ENCODE data around the gene HPSE2. TPM values are rescaled to one million over a fixed set of nuclear protein-coding genes. Genes with fewer than 3 reads are reported as not detected.

HPSE2 gene
- total and polyA plus RNA-seq, 2 of the 13 experiments (the other 11 are each of a cell fraction or from before 2014, with no cell fraction given): 0.01 TPM; not detected in 1

DNA sequence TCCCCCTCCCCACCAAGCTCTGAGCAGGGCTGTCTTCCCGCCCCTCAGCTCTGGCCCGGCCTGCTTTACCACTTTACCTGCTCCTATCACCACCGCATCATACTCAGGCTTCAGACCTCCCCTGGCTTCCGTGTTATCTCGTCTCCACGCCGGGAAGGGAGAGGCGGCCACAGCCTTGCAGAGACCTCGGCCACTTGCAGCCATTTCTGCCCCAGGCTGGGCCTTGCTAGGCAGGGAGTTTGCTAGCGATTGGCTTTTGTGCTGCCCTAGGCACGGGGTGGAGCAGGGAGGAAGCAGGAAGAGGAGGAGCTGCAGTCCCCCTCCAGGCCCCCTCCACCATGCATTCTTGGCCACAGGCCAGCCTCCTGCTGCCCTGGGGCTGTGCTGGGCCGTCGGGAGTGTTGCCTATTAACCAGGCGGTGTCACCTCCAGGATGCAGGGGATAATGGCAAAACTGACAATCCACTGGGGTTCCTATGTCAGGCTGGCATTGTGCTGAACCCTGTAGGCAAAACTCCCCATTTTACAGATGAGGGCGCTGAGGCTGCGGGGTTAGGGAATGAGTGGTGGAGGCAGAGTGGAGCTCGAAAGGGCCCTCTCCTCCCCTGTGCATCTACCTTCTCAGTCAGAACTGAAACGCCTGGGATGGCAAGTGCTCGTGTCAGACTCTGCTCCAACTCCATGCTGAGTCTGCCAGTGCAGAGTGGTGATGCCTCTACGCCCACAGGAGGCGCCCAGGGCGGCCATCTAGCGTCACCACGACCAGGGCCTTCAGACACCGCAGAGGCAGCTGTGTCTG, 820.5 kb downstream of the HPSE2 start, which contains the start of gene PYROXD2 (continued):
- TF ChIP-seq REPIN1 (CRISPR knock-in tag; IDR thresholded peaks at IDR 0.05; ENCODE audit: borderline replicate concordance, low read depth): peak; percentile 81
- TF ChIP-seq NR2F6 (IDR thresholded peaks at IDR 0.05): no peak
- TF ChIP-seq NR2F6 (CRISPR knock-in tag; IDR thresholded peaks at IDR 0.05): 0 out of 2 replicates have a peak, but pooled peaks have one; percentile 40
- no peak for TF ChIP-seq ZZZ3 (CRISPR knock-in tag; IDR thresholded peaks at IDR 0.05; ENCODE audit: borderline replicate concordance)
- TF ChIP-seq, protein P1, sequence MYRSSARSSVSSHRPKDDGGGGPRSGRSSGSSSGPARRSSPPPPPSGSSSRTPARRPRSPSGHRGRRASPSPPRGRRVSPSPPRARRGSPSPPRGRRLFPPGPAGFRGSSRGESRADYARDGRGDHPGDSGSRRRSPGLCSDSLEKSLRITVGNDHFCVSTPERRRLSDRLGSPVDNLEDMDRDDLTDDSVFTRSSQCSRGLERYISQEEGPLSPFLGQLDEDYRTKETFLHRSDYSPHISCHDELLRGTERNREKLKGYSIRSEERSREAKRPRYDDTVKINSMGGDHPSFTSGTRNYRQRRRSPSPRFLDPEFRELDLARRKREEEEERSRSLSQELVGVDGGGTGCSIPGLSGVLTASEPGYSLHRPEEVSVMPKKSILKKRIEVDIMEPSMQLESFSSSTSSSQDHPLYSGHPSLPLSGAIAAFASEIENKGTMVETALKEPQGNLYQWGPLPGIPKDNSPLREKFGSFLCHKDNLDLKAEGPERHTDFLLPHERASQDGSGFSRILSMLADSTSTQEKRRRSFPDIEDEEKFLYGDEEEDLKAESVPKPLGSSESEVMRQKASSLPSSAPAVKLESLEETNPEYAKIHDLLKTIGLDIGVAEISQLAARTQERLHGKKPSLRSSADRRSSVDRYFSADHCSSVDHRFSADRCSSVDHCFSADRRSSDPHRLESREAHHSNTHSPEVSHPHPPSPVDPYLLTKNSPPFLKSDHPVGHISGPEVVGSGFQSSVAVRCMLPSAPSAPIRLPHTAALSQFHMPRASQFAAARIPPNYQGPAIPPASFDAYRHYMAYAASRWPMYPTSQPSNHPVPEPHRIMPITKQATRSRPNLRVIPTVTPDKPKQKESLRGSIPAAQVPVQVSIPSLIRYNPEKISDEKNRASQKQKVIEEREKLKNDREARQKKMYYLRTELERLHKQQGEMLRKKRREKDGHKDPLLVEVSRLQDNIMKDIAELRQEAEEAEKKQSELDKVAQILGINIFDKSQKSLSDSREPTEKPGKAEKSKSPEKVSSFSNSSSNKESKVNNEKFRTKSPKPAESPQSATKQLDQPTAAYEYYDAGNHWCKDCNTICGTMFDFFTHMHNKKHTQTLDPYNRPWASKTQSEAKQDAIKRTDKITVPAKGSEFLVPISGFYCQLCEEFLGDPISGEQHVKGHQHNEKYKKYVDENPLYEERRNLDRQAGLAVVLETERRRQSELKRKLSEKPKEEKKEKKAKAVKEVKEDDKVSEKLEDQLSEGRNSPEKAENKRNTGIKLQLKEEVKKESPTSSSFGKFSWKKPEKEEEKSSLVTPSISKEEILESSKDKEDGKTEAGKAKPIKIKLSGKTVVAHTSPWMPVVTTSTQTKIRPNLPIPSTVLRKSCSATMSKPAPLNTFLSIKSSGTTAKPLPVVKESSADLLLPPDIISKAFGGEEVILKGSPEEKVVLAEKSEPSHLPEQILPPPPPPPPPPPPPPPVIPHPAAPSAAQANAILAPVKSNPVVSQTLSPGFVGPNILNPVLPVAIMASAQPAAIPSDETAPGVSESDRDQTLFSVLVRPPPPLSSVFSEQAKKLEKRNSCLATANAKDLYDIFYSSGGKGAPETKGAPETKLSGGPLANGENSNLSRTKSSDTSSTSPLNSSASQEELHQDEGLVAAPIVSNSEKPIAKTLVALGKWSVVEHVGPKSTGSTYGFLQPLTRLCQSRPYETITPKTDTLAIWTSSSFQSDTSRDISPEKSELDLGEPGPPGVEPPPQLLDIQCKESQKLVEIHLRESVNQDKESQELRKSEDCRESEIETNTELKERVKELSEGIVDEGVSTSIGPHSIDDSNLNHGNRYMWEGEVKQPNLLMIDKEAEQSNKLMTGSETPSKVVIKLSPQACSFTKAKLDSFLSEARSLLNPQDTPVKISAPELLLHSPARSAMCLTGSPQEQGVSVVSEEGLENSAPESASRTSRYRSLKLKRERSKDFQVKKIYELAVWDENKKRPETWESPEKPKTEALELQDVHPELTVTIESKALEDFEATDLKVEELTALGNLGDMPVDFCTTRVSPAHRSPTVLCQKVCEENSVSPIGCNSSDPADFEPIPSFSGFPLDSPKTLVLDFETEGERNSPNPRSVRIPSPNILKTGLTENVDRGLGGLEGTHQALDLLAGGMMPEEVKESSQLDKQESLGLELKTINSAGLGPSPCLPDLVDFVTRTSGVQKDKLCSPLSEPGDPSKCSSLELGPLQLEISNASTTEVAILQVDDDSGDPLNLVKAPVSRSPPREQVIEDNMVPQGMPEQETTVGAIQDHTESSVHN (CRISPR knock-in tag; IDR thresholded peaks at IDR 0.05): peak; percentile 62; the same call in 1 of the 2 replicates
- TF ChIP-seq ETV5 (CRISPR knock-in tag; IDR thresholded peaks at IDR 0.05; ENCODE audit: borderline replicate concordance): peak; percentile 67
- TF ChIP-seq, protein P2, sequence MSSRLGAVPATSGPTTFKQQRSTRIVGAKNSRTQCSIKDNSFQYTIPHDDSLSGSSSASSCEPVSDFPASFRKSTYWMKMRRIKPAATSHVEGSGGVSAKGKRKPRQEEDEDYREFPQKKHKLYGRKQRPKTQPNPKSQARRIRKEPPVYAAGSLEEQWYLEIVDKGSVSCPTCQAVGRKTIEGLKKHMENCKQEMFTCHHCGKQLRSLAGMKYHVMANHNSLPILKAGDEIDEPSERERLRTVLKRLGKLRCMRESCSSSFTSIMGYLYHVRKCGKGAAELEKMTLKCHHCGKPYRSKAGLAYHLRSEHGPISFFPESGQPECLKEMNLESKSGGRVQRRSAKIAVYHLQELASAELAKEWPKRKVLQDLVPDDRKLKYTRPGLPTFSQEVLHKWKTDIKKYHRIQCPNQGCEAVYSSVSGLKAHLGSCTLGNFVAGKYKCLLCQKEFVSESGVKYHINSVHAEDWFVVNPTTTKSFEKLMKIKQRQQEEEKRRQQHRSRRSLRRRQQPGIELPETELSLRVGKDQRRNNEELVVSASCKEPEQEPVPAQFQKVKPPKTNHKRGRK (CRISPR knock-in tag; IDR thresholded peaks at IDR 0.05): no peak
- peak; percentile 86 for TF ChIP-seq ZMYM4 (CRISPR knock-in tag; IDR thresholded peaks at IDR 0.05)
- 0 out of 2 replicates have a peak, but pooled peaks have one; percentile 54 for TF ChIP-seq MED13 (CRISPR knock-in tag; IDR thresholded peaks at IDR 0.05)
- no peak for TF ChIP-seq CHCHD3 (CRISPR knock-in tag; IDR thresholded peaks at IDR 0.05)
- TF ChIP-seq, protein P3, sequence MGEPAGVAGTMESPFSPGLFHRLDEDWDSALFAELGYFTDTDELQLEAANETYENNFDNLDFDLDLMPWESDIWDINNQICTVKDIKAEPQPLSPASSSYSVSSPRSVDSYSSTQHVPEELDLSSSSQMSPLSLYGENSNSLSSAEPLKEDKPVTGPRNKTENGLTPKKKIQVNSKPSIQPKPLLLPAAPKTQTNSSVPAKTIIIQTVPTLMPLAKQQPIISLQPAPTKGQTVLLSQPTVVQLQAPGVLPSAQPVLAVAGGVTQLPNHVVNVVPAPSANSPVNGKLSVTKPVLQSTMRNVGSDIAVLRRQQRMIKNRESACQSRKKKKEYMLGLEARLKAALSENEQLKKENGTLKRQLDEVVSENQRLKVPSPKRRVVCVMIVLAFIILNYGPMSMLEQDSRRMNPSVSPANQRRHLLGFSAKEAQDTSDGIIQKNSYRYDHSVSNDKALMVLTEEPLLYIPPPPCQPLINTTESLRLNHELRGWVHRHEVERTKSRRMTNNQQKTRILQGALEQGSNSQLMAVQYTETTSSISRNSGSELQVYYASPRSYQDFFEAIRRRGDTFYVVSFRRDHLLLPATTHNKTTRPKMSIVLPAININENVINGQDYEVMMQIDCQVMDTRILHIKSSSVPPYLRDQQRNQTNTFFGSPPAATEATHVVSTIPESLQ (CRISPR knock-in tag; conservative IDR thresholded peaks at IDR 0.05): no peak
- peak; percentile 37; the same call in 1 of the 2 replicates for TF ChIP-seq HDAC2 (CRISPR knock-in tag; IDR thresholded peaks at IDR 0.05)
- TF ChIP-seq, protein P4, sequence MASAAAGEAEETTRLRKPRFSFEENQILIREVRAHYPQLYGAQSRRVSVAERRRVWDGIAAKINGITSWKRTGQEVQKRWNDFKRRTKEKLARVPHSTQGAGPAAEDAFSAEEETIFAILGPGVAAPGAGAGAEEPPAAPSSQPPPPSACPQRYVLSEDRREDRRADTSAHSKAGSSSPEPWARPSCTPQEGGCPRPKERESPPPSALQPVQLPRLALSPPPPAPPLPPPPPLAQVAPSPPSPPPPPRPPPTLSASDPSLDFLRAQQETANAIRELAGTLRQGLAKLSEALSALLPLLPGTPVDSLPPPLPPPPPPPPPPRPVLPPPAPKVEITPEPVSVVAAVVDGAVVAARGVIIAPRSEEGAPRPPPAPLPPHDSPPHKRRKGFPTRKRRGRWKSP (CRISPR knock-in tag; IDR thresholded peaks at IDR 0.05): 0 out of 2 replicates have a peak, but pooled peaks have one; percentile 47
- peak; percentile 89 for TF ChIP-seq SALL1 (CRISPR knock-in tag; IDR thresholded peaks at IDR 0.05)
- TF ChIP-seq LCORL (IDR thresholded peaks at IDR 0.05): no peak
- TF ChIP-seq LCORL (CRISPR knock-in tag; IDR thresholded peaks at IDR 0.05): peak; percentile 65; the same call in 1 of the 2 replicates
